K562 (cell line): Measurements from ENCODE around the gene PUM1. TPM values are rescaled to one million over a fixed set of nuclear protein-coding genes. Genes with fewer than 3 reads are reported as not detected.

Experiments
- ATF6 ChIP-seq: sonication (generic); formaldehyde crosslinking; IDR thresholded peaks from 2 replicates; pipeline ENCODE4 v1.4.0; 2020; ENCODE audit warnings: mild to moderate bottlenecking, missing genetic modification reagents
- HDAC3 ChIP-seq: fragments of 450-650 bp; IDR thresholded peaks from 2 replicates; pipeline ENCODE4 v1.6.1; 2018; ENCODE audit warnings: borderline replicate concordance, mild to moderate bottlenecking, moderate library complexity; ENCODE audit not compliant: partially characterized antibody
- HDGF ChIP-seq: fragments of 450-650 bp; IDR thresholded peaks from 2 replicates; pipeline ENCODE4 v1.6.1; 2016
- KAT8 ChIP-seq: fragments of 450-650 bp; IDR thresholded peaks from 2 replicates; pipeline ENCODE4 v1.6.1; 2016; ENCODE audit warnings: low read depth, mild to moderate bottlenecking
- L3MBTL2 ChIP-seq: fragments of 450-650 bp; IDR thresholded peaks from 2 replicates; pipeline ENCODE4 v1.6.1; 2016; ENCODE audit warnings: mild to moderate bottlenecking, moderate library complexity
- NFE2L1 ChIP-seq: fragments of 450-650 bp; IDR thresholded peaks from 2 replicates; pipeline ENCODE4 v1.6.1; 2016; ENCODE audit warnings: missing genetic modification characterization, low read depth, mild to moderate bottlenecking, missing compliant biosample characterization, moderate library complexity, borderline replicate concordance
- NFRKB ChIP-seq: fragments of 450-650 bp; IDR thresholded peaks from 2 replicates; pipeline ENCODE4 v1.6.1; 2016; ENCODE audit warnings: low read depth
- PATZ1 ChIP-seq: fragments of 250-450 bp; sonication (Bioruptor Pico); IDR thresholded peaks from 2 replicates; pipeline ENCODE4 v1.5.0; 2020; ENCODE audit warnings: mild to moderate bottlenecking, borderline replicate concordance
- POLR2H ChIP-seq: IDR thresholded peaks from 2 replicates; pipeline ENCODE4 v1.6.1; 2016; ENCODE audit warnings: missing genetic modification characterization, low read depth, mild to moderate bottlenecking, control low read depth, missing compliant biosample characterization, moderate library complexity
- RFX7 ChIP-seq: fragments of 250-450 bp; sonication (Bioruptor Pico); IDR thresholded peaks from 2 replicates; pipeline ENCODE4 v1.5.1; 2021; ENCODE audit warnings: mild to moderate bottlenecking
- SAFB ChIP-seq: fragments of 200-400 bp; formaldehyde crosslinking; IDR thresholded peaks from 2 replicates; pipeline ENCODE4 v1.6.1; 2017; ENCODE audit warnings: low read depth, low read length, borderline replicate concordance
- SP1 ChIP-seq: sonication (generic); formaldehyde crosslinking; IDR thresholded peaks from 2 replicates; pipeline ENCODE4 v1.8.1; 2022; ENCODE audit warnings: mild to moderate bottlenecking, missing genetic modification reagents
- SRF ChIP-seq, 2 experiments: fragments of 250-450, 450-650 bp in 1 of 2; sonication (Bioruptor Pico) in 1 of 2; sonication (generic) in 1 of 2; formaldehyde crosslinking; IDR thresholded peaks; 2 replicates each; pipeline versions ENCODE4 v1.5.0 to v1.5.1; 2020 to 2022; ENCODE audit warnings: mild to moderate bottlenecking in 1 of 2, missing genetic modification reagents in 1 of 2
- SRSF3 ChIP-seq: fragments of 200-400 bp; formaldehyde crosslinking; IDR thresholded peaks from 2 replicates; pipeline ENCODE4 v1.6.1; 2016; ENCODE audit warnings: mild to moderate bottlenecking, low read length, moderate library complexity; ENCODE audit not compliant: insufficient read depth
- TARDBP ChIP-seq: fragments of 450-650 bp; IDR thresholded peaks from 2 replicates; pipeline ENCODE4 v1.6.1; 2016
- TRIM28 ChIP-seq: fragments of 450-650 bp; IDR thresholded peaks from 2 replicates; pipeline ENCODE4 v1.6.1; 2017
- ZBTB26 ChIP-seq: fragments of 450-650 bp; formaldehyde crosslinking; IDR thresholded peaks from 2 replicates; pipeline ENCODE4 v1.4.0; 2022; ENCODE audit warnings: missing genetic modification characterization
- ZBTB7A ChIP-seq: IDR thresholded peaks from 2 replicates; pipeline ENCODE4 v1.6.1; 2011; ENCODE audit warnings: low read depth, mild to moderate bottlenecking, low read length, moderate library complexity, borderline replicate concordance; ENCODE audit not compliant: control insufficient read depth
- ZC3H4 ChIP-seq: sonication (generic); formaldehyde crosslinking; IDR thresholded peaks from 2 replicates; pipeline ENCODE4 v1.9.0; 2021; ENCODE audit warnings: missing genetic modification reagents, borderline replicate concordance
- ZNF197 ChIP-seq: fragments of 200-800 bp; sonication (Bioruptor generic); IDR thresholded peaks from 2 replicates; pipeline ENCODE4 v1.6.1; 2016; ENCODE audit warnings: low read depth, missing genetic modification characterization, missing compliant biosample characterization
- ZNF586 ChIP-seq: fragments of 450-650 bp; formaldehyde crosslinking; conservative IDR thresholded peaks from 2 replicates; pipeline ENCODE4 v1.4.0; 2020; ENCODE audit warnings: mild to moderate bottlenecking, moderate library complexity
- polyA plus RNA-seq, 8 experiments: library from polyadenylated mRNA; depleted of rRNA in 4 of 8; stranded (reverse) in 5 of 8; unstranded in 3 of 8; fragments of >200 nt; fragmentation: Nextera tagmentation in 2 of 8; fragmentation: Illumina TruSeq in 1 of 8; extraction: Ambion mirVana in 2 of 8; extraction: Trizol in 1 of 8; gene quantifications; 2 replicates each; pipeline versions ENCODE4 v1.2.1 to v1.2.3, GENCODE V29; 2011 to 2014; ENCODE audit warnings: inconsistent platforms in 1 of 8, missing spikeins in 1 of 8
- total RNA-seq, 7 experiments: library from RNA; depleted of rRNA in 6 of 7; stranded (reverse); fragments of >200 nt in 6 of 7; fragmentation: Illumina TruSeq in 2 of 7; extraction: Trizol in 2 of 7; gene quantifications; 2 replicates each; pipeline versions ENCODE4 v1.2.1 to v1.2.3, GENCODE V29; 2011 to 2021; ENCODE audit warnings: low replicate concordance in 1 of 7

PUM1 gene
- total and polyA plus RNA-seq, 9 of the 15 experiments (the other 6 are each of a cell fraction or from before 2014, with no cell fraction given) = 37.7 to 104 (median 55.7) TPM

- TF ChIP-seq PATZ1 (no peak), TARDBP (no peak), ATF6 (CRISPR knock-in tag) (no peak), POLR2H (tag) (no peak; the same call in 1 of the 2 replicates), HDGF (no peak), RFX7 (no peak), ZC3H4 (CRISPR knock-in tag) (no peak), ZNF197 (CRISPR knock-in tag) (no peak), SP1 (CRISPR knock-in tag) (0 out of 2 replicates have a peak, but pooled peaks have one; percentile 22), SAFB (no peak), SRF (CRISPR knock-in tag; IDR thresholded peaks at IDR 0.05) (0 out of 4 replicates have a peak, but pooled peaks of 1 of the 2 experiments have one; percentile 20), HDAC3 (no peak), NFRKB (0 out of 2 replicates have a peak, but pooled peaks have one; percentile 28), TRIM28 (no peak), L3MBTL2 (no peak), ZBTB7A (no peak), NFE2L1 (tag) (no peak), SRSF3 (no peak), ZNF586 (no peak), KAT8 (no peak), ZBTB26 (CRISPR knock-in tag) (no peak)
Measured at GRCh38 chr1:31063631-31064030, 1.9 kb downstream of the PUM1 start (continued).
